ENCODE results near the gene IPO5.
"Not testable (repeated sequence)": the region's sequence is repeated elsewhere in the genome, so short reads cannot be mapped to it uniquely, and the experiment has no call there.

IPO5 gene

GRCh38 chr13:98019186-98019585, 65.7 kb downstream of the IPO5 start:
- no peak for DNase-seq

- DNase-seq, result no peak
Measured at GRCh38 chr13:98020271-98020670, 66.8 kb downstream of the IPO5 start.

GRCh38 chr13:98022210-98022609, 68.7 kb downstream of the IPO5 start:
- no peak for DNase-seq

- no peak for DNase-seq
Measured at GRCh38 chr13:98025480-98026025, 72.1 kb downstream of the IPO5 start.

GRCh38 chr13:98026457-98026857, 73.0 kb downstream of the IPO5 start:
- DNase-seq, result peak; percentile 83

- no peak for DNase-seq
Measured at GRCh38 chr13:98032168-98032567, 78.7 kb downstream of the IPO5 start.

- peak; percentile 72 for DNase-seq
Measured at GRCh38 chr13:98033277-98034247, 80.1 kb downstream of the IPO5 start.

GRCh38 chr13:98035373-98035772, 81.9 kb downstream of the IPO5 start:
- no peak for DNase-seq

- not testable (repeated sequence) for DNase-seq
Measured at GRCh38 chr13:98036564-98037302, 83.3 kb downstream of the IPO5 start.

GRCh38 chr13:98039261-98039660, 85.8 kb downstream of the IPO5 start:
- peak; percentile 5 for DNase-seq

- DNase-seq, result no peak
Measured at GRCh38 chr13:98039964-98040363, 86.5 kb downstream of the IPO5 start.

- DNase-seq, result no peak
Measured at GRCh38 chr13:98041081-98041820, 87.8 kb downstream of the IPO5 start.

- no peak for DNase-seq
Measured at GRCh38 chr13:98044301-98044700, 90.8 kb downstream of the IPO5 start.

- DNase-seq, result not testable (repeated sequence)
Measured at GRCh38 chr13:98047785-98048184, 94.3 kb downstream of the IPO5 start.

GRCh38 chr13:98048265-98048664, 94.8 kb downstream of the IPO5 start:
- DNase-seq, result no peak

- DNase-seq, result peak; percentile 84
Measured at GRCh38 chr13:98050041-98050466, 96.6 kb downstream of the IPO5 start.

GRCh38 chr13:98052412-98052811, 98.9 kb downstream of the IPO5 start:
- DNase-seq, result no peak

- peak; percentile 14 for DNase-seq
Measured at GRCh38 chr13:98054301-98054700, 100.8 kb downstream of the IPO5 start.

GRCh38 chr13:98055623-98056022, 102.1 kb downstream of the IPO5 start:
- DNase-seq, result peak; percentile 30

GRCh38 chr13:98056839-98057410, 103.5 kb downstream of the IPO5 start:
- DNase-seq, result no peak

- DNase-seq, result peak; percentile 21
Measured at GRCh38 chr13:98059276-98059675, 105.8 kb downstream of the IPO5 start.

GRCh38 chr13:98060282-98060681, 106.8 kb downstream of the IPO5 start:
- DNase-seq, result no peak
